MM.1S (cell line): ENCODE results near the gene FBP2.

Experiments
- CTCF ChIP-seq: fragments of 300-600 bp; sonication (generic); IDR thresholded peaks from 2 replicates; pipeline ENCODE4 v1.5.1; 2016; ENCODE audit warnings: antibody characterized with exemption, low read length, mixed read lengths
- EZH2 ChIP-seq: fragments of 300-600 bp; sonication (generic); optimal IDR thresholded peaks from 2 replicates; pipeline ENCODE3; 2017; ENCODE audit warnings: low read depth, mild to moderate bottlenecking, antibody characterized with exemption, low read length, mixed read lengths
- EZH2phosphoT487 ChIP-seq: fragments of 300-600 bp; sonication (generic); IDR thresholded peaks from 2 replicates; pipeline ENCODE4 v1.6.1; 2018; ENCODE audit warnings: antibody characterized with exemption, low read length

GRCh38 chr9:94557376-94557775 is 36.2 kb downstream of the FBP2 start:
- TF ChIP-seq EZH2phosphoT487 (no peak), CTCF (no peak), EZH2 (no peak)
